Activated naive CD4-positive, alpha-beta T cell treated with anti-CD3 and anti-CD28 coated beads, Interleukin-2, amount 50 U/mL, for 24 hours (primary cell): ENCODE measurements around the gene SCLY.
"Not testable (repeated sequence)": the region's sequence is repeated elsewhere in the genome, so short reads cannot be mapped to it uniquely, and the experiment has no call there.

Source experiments
- H3K27ac Mint-ChIP-seq: one replicate; pipeline ENCODE4 v1.8.0; 2021; ENCODE audit warnings: mild to moderate bottlenecking, mixed read lengths
- H3K27me3 Mint-ChIP-seq: one replicate; pipeline ENCODE4 v1.8.0; 2021; ENCODE audit warnings: mixed read lengths
- H3K36me3 Mint-ChIP-seq: one replicate; pipeline ENCODE4 v1.8.0; 2021; ENCODE audit warnings: mixed read lengths
- H3K4me1 Mint-ChIP-seq: one replicate; pipeline ENCODE4 v1.8.0; 2021; ENCODE audit warnings: mixed read lengths
- H3K4me3 Mint-ChIP-seq: one replicate; pipeline ENCODE4 v1.8.0; 2021; ENCODE audit warnings: mild to moderate bottlenecking, mixed read lengths
- H3K9me3 Mint-ChIP-seq: one replicate; pipeline ENCODE4 v1.8.0; 2021; ENCODE audit warnings: mixed read lengths

The SCLY gene

DNA sequence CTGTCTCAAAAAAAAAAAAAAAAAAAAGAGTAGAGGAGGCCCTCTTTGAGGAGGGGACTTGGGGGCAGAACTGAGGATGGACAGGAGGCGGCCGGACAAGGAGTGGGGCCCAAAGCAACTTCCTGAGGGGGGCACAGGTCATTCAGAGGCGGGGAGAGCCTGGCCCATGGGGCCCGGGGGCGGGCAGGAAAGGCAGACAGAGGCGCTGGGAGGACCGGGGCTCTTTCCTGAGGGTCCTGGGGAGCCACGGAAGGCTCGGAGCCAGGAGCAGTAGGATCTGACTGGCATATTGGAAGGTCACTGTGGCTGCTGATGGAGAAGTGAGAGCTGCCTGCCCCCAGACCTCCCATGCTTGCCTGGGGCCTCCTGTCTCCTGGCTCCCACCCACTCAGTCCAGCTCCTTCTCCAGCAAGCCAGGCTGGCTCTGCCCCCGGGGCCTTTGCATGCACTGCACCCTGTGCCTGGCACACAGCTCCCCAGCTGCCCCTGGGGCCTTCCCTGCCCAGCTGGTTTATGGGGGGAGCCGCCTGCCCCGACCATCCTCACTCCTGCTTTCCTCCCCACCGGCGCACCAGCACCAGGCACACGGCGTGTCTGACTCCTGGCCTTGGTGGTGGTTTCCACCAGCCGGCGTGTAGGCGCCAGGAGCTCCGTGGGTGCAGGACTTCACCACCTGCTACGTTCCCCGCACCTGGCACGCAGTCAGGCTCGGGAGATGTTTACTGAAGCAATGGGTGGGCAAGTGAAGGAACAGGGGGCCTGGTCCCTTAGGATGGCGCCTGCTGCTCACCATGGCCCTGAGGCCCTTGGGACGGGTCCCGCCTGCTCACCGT, 44.9 kb downstream of the SCLY start:
- Mint-ChIP-seq H3K27ac (no peak overlapping the region), H3K27me3 (no peaks in the 10 kb centered on the region), H3K4me1 (peaks cover 8% of the 10 kb centered on the region), H3K4me3 (no peak overlapping the region), H3K36me3 (no peaks in the 10 kb centered on the region), H3K9me3 (no peaks in the 10 kb centered on the region)

DNA sequence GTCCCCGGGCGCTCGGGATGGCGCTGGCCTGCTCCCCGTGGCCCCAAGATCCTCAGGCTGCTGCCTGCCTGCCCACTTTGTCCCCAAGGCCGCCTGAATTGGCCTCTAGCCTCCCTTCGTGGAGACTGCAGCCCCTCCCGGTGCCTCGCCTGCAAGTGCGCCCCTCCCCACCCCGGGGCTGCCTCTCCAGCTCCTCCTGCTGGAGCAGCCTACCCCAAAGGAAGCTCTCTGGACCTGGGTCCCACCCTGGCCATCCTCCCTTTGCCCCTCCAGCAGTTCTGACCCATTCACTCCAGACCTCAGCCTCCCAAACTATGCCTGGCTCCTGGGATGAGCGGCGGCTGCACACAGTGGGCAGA, 45.5 kb downstream of the SCLY start:
- peaks cover 8% of the 10 kb centered on the region for H3K4me1 Mint-ChIP-seq

DNA sequence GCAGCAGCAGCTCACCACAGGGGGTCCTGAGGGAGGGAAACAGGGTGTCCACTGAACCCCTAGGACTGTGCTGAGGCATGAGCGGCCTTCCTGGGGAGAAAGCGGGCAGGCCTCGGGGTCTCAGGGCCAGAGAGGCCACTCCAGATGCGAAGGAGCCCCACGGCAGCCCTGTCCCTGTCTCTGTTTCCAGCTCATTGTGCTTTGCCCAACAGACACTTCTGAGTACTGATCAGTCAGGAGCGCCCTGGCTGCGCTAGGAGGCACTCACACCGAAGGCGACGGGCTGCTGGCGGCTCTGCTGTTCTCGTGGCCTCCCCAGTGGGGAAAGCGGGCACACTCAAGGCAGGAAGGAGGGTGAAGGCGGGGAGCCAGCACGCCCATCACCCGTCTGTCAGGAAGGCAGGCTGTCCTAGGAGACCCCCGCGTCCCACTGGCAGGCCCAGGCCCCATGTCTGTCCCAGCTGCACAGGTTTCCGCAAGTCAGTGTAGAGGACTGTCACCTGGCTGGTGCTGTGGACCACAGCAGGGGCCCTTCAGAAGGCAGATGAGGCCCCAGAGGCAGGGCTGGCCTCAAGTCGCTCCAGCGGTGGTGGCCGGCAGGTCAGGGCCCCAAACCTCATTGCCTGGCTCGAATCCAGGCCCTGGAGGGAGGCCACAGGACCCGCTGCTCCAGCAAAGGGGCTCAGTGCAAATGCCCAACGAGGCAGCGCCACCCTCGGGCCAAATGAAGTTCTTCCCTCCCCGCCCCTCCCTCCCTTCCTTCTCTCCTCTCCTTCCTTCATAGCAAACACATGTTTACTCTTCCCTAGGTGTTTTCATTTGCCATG, 46.1 kb downstream of the SCLY start:
- no peak overlapping the region for H3K4me3 Mint-ChIP-seq
- no peaks in the 10 kb centered on the region for H3K36me3 Mint-ChIP-seq
- H3K27ac Mint-ChIP-seq, result no peak overlapping the region
- peaks cover 6% of the 10 kb centered on the region for H3K9me3 Mint-ChIP-seq
- H3K27me3 Mint-ChIP-seq, result no peaks in the 10 kb centered on the region
- peaks cover 8% of the 10 kb centered on the region for H3K4me1 Mint-ChIP-seq

More for the DNA sequence above, 45.5 kb downstream of the SCLY start:
- no peaks in the 10 kb centered on the region for H3K27me3 Mint-ChIP-seq
- no peaks in the 10 kb centered on the region for H3K36me3 Mint-ChIP-seq
- no peak overlapping the region for H3K27ac Mint-ChIP-seq
- H3K9me3 Mint-ChIP-seq, result peaks cover 2% of the 10 kb centered on the region
- H3K4me3 Mint-ChIP-seq, result no peak overlapping the region

DNA sequence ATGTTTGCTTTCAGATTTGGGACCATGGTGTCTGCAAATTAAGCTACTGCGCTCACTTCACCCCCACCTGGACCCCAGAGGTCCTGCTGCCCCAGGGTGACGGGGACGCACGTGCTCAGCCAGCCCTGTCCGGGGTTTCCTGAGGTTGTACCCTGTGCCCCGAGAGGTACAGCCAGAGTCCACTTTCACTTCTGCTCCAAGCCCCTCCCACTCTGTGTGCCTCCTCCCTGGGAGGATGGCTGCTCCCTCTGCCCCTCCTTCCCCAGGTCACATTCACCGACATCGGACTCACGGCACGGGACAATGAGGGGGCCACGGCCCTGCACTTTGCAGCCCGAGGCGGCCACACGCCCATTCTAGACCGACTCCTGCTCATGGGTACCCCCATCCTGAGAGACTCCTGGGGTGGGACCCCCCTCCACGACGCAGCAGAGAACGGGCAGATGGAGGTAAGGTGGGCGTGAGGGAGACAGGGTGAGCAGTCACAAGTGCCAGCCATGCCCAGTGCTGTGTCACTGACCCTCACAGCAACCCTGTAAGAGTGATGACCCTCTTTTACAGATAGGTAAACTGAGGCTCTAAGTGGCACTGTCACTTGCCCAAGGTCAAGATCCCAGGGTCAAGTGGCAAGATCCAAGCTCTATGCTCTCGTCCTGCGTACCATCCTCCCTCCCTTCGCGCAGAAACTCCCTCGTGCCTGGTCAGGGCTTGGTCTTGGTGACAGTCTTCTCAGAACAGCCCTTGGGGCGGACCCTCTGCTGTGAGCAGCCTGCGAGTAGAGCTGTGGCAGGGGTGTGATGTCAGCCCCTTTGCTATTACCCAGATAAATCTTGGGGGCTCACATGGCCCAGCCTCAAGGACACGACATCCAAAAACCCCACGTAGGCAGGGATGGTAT, 47.0 kb downstream of the SCLY start:
- H3K27ac Mint-ChIP-seq, result no peak overlapping the region
- H3K4me3 Mint-ChIP-seq, result no peak overlapping the region
- H3K36me3 Mint-ChIP-seq, result peaks cover 1% of the 10 kb centered on the region
- H3K27me3 Mint-ChIP-seq, result no peaks in the 10 kb centered on the region
- H3K4me1 Mint-ChIP-seq, result peaks cover 8% of the 10 kb centered on the region
- H3K9me3 Mint-ChIP-seq, result peaks cover 9% of the 10 kb centered on the region

DNA sequence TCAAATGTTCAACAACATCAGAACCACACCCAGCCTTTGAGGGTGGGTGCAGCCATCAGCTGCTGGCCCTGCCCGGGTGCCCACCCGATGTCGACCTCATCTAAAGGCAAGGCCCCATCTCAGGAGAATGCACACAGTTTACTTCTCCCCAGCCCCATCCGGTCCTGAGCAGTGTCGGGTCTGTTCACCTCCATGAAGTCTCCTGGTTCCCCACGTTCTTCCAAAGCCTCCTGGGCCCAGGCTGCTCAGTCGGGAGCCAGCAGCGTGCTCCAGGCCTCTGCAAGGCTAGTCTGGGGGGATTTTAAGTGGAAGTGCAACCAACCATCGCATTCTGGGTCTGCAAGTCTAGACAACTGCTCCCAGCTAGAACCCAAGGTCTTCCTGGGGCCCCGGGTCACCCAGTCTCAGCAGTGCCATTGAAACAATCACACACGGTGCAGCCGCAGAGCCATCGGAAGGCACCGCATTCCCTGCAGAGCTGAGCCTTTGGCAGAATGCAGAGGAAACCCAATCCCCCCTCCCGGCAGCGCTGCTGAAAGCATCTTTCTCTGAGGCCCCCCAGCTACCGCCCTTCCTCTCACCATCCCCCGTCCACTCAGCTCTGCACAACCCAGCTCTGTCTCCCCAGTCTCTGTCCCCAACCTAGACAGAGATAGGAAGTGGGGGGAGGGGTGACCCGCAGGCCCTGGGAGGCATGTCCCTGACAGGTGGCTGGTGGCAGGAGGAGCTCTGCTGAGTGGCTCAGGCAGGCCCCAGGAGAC, 47.8 kb downstream of the SCLY start:
- Mint-ChIP-seq H3K27ac (no peak overlapping the region), H3K27me3 (no peaks in the 10 kb centered on the region), H3K9me3 (peaks cover 16% of the 10 kb centered on the region), H3K4me3 (no peak overlapping the region), H3K4me1 (peaks cover 8% of the 10 kb centered on the region), H3K36me3 (peaks cover 3% of the 10 kb centered on the region)

DNA sequence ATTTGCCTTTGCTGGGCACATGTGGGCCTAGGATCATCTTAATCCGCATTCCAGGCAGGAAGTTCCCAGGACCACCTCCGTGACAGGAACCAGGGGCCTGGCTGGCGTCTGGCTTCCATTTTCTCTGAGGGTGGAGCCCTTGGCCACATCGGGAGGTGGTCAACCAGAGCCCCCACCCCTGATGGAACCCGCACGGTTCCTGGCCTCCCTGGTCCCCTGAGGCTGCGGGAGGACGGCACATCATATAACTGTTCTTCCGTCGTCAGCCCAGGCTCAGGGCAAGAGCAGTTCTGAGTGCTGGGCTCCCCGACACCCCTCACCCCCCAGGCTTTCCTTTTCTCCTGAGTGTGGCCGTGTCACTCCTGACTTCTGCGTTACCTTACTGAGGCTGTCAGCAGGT, 52.8 kb downstream of the SCLY start:
- Mint-ChIP-seq H3K9me3 (peaks cover 16% of the 10 kb centered on the region), H3K27me3 (peaks cover 1% of the 10 kb centered on the region), H3K36me3 (peaks cover 3% of the 10 kb centered on the region), H3K27ac (no peak overlapping the region), H3K4me3 (no peak overlapping the region), H3K4me1 (peaks cover 8% of the 10 kb centered on the region)

DNA sequence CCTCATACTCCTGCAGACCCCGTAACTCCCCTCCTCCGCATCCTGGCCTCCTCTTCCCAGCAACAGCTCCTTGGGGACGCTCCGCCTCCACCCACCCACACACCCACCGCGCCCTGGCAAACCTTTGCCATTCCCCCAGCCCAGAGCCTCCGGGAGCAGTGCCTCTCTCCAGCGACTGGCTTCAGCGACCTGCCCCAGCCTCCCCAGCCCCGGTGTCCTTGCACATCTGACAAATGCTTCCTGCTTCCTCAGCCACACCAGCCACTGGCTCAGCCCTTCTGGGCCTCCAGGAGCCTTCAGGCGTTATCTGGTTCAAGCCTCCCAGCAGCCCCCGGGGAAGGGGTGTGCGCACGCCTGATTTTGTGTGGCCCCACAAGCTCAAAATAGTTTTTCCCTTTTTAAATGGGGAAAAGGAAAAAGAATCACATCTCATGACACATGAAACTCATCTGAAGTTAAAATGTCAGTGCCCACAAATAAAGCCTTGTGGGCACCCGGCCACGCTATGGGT, 53.6 kb downstream of the SCLY start:
- Mint-ChIP-seq H3K9me3 (peaks cover 16% of the 10 kb centered on the region), H3K4me3 (no peak overlapping the region), H3K4me1 (peaks cover 1% of the 10 kb centered on the region), H3K27me3 (peaks cover 1% of the 10 kb centered on the region), H3K27ac (no peak overlapping the region), H3K36me3 (peaks cover 3% of the 10 kb centered on the region)

DNA sequence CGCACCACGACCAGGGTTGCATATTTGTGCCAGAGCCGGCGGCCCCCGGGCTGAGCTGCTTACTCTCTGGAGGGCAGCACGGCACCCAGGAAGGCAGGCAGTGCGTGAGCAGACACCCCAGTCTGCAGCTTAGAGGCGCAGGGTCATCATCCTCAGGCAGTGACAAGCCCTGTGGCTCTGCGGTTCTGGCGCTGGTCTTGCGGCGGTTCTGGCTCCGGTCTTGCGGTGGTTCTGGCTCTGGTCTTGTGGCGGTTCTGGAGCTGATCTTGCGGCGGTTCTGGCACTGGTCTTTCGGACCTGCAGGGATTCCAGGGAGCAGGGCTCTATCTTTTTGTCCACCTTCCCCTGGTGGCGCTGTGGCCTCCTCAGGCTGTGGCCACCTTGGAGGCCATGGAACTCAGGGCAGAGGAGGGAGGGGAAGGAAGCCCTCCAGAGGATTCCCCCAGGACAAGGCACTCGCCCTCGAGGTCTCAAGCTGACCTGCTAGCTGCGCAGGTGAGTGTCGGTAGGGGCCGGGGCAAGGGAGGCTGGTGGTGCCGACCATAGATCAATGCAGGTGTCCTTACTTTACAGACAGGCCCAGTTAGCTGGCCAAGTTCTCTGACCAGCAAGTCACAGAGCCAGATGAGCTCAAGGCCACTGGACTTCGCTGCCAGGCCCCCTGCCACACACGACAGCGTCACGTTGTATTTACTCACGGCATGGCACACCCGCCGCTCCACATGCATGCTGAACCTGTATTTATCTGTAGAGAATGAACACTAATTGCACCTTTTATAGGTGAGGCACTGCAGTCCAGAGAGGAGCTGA, 54.3 kb downstream of the SCLY start:
- H3K36me3 Mint-ChIP-seq, result peaks cover 3% of the 10 kb centered on the region
- peaks cover 1% of the 10 kb centered on the region for H3K27me3 Mint-ChIP-seq
- no peaks in the 10 kb centered on the region for H3K4me1 Mint-ChIP-seq
- no peak overlapping the region for H3K4me3 Mint-ChIP-seq
- no peak overlapping the region for H3K27ac Mint-ChIP-seq
- H3K9me3 Mint-ChIP-seq, result peaks cover 16% of the 10 kb centered on the region

DNA sequence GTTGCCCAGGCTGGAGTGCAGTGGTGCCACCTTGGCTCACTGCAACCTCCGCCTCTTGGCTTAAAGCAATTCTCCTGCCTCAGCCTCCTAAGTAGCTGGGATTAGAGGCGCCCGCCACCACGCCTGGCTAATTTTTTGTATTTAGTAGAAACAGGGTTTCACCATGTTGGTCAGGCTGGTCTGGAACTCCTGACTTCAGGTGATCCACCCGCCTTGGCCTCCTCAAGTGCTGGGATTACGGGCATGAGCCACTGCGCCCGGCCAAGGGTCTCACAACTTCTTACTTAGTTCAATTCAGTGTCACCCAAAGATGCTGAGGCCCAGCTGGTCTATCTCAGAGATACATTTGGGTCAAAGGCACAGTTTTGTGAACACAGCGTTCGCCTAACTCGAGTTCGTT, 54.9 kb downstream of the SCLY start:
- H3K36me3 Mint-ChIP-seq, H3K27me3 Mint-ChIP-seq, H3K27ac Mint-ChIP-seq, H3K4me1 Mint-ChIP-seq, H3K4me3 Mint-ChIP-seq: not testable (repeated sequence)
- H3K9me3 Mint-ChIP-seq, result peaks cover 16% of the 10 kb centered on the region

DNA sequence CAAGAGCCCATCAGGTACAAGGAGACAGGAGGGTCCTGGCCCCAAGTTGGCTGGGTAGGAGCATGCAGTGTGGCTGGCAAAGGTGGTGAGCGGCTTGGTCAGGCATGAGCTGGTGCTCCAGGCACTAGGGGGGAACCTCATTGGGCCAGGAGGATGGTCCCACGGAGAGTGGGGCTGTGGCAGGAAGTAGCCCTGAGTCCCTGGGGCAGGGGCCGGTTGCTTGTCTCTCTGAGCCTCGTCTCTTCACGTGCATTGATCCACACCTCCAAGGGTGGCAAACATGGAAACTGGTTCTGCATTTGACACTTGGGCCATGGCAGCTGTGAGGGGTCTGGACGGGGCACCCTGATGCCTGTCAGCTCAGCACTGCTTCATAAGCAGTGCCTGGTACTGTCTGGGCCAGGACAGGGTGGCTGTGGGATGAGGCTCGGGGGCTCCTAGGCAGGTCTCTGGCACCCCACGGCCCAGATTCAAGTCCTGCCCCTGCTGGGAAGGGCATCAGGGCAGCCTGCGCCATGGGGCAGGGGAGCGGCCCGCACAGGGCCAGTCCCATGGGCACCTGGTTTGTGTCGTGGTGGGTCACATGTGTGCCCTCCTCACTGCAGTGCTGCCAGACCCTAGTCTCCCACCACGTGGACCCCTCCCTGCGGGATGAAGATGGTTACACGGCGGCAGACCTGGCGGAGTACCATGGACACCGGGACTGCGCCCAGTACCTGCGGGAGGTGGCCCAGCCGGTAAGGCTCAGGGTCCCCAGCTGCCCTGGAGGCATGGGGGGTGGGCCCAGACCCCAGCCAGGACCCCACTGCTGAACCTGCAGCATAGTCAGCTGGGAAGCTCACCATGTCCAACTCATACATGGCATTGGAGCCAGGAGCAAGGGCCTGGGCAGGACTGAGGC, 55.7 kb downstream of the SCLY start:
- Mint-ChIP-seq H3K27me3 (peaks cover 1% of the 10 kb centered on the region), H3K4me1 (no peaks in the 10 kb centered on the region), H3K4me3 (no peak overlapping the region), H3K9me3 (peaks cover 12% of the 10 kb centered on the region), H3K36me3 (peaks cover 3% of the 10 kb centered on the region), H3K27ac (no peak overlapping the region)

DNA sequence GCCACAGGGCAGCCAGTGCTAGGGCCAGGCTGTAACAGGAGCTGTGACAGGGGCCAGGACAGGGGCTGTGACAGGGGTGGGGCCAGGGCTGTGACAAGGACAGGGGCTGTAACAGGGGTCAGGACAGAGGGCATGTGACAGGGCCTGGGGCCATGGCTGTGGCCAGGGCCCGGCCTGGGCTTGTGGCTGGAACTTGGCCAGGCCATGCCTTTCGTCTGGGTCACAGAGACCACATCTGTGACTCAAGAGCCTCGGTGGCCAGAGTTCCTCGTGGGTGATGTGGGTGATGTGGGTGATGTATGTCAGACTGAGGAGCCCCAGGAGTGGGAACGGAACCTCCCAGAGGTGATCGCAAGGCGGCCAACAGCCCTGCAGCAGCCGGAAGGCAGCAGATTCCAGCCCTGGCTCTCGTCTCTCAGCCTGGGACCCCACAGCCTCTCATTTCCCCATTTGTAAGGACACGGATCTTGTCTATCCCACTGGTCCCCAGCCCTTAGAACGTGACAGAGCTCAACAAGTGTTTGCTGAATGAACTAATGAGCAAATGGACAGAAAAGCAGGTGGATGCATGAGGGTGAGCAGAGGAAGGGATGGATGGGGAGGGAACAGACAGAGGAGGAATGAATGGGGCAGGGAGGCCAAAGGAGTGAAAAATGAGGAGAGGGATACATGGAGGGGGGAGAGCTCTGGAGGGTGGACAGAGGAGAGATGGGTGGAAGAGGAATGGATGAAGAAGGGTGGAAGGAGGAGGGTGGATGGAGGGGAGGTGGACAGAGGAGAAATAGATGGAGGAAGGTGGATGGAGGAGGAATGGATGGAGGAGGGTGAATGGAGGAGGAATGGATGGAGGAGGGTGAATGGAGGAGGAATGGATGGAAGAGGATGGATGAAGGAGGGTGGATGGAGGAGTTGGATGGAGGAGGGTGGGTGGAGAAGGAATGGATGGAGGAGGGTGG, 56.7 kb downstream of the SCLY start:
- H3K9me3 Mint-ChIP-seq, result peaks cover 10% of the 10 kb centered on the region
- H3K27ac Mint-ChIP-seq, result no peak overlapping the region
- peaks cover 1% of the 10 kb centered on the region for H3K27me3 Mint-ChIP-seq
- peaks cover 3% of the 10 kb centered on the region for H3K36me3 Mint-ChIP-seq
- H3K4me3 Mint-ChIP-seq, result no peak overlapping the region
- H3K4me1 Mint-ChIP-seq, result no peaks in the 10 kb centered on the region

DNA sequence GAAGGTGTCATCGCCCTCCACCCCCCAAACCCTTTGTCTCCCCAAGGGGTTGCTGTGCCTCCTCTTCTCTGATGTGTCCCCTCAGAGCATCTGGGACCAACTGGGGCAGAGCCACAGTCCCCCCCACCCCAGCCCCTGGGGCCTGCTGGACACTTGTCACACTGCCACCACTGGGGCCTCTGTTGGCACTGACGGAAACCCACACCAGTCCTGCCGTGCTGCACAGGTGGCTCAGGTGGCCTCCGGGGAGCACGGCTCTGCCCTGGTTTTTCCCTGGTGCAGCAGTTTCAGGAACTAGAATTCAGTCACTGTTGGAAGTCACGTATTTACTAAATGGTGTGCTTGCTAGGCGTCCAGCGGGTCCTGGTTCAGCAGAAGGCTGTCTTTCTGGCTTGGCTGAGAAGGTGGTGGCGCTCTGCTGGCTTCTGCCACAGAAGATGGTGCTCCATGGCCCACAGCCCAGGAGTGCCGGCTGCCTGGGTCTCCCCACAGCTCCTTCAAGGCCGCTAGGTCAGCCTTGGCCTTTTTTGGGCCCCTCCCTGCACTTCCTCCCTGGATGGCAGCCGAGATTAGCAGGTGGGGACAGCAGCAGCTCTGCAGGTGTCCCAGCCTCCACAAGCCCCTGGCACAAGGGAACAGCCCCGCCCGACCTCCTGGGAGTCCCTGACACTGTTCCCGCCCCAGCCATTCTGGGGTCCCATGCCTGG, 59.1 kb downstream of the SCLY start:
- no peak overlapping the region for H3K27ac Mint-ChIP-seq
- H3K36me3 Mint-ChIP-seq, result no peaks in the 10 kb centered on the region
- H3K9me3 Mint-ChIP-seq, result no peaks in the 10 kb centered on the region
- H3K4me1 Mint-ChIP-seq, result no peaks in the 10 kb centered on the region
- peaks cover 1% of the 10 kb centered on the region for H3K27me3 Mint-ChIP-seq
- H3K4me3 Mint-ChIP-seq, result no peak overlapping the region
